ENCODE data around the gene TTC33. TPM values are rescaled to one million over a fixed set of nuclear protein-coding genes. Genes with fewer than 3 reads are reported as not detected.
"Not testable (repeated sequence)": the region's sequence is repeated elsewhere in the genome, so short reads cannot be mapped to it uniquely, and the experiment has no call there.

TTC33 gene
- total RNA-seq, 1 donor from 2014 or later = 22.0 TPM

DNA sequence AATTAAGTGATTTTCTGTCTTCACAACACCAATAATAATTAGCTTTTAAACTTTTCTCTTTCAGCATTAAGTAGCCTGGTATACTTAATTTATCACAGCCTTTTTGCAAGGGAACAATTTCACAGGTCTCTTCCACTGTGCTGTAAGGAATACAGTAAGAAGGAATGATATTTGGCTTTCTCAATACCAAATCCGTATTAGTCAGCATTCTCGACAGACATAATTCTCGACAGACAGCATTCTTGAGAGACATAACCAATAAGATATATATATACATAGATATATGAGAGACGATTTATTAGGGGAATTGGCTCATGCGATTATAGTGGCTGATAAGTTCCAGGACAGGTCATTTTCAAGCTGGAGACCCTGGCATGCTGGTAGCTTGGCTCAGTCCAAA is 24.4 kb upstream of the TTC33 start:
- no peak for DNase-seq

DNA sequence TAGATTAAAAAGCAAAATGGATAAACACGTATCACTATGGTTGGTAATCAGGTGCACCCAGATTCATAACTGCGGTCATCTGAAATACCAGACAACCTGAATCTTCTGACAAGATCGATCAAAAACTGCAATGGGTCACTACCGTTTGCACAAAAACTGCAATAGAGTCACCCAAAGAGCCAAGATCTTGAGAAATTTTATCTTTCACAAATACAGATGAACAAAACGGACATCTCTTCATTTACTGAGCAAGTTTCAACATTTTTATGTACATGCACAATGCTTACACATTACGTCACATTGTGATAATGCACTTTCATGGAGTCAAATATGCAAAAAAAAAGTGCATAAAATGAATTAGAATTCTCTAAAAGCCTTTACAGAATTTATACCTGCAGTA is 23.8 kb upstream of the TTC33 start:
- no peak for DNase-seq

DNA sequence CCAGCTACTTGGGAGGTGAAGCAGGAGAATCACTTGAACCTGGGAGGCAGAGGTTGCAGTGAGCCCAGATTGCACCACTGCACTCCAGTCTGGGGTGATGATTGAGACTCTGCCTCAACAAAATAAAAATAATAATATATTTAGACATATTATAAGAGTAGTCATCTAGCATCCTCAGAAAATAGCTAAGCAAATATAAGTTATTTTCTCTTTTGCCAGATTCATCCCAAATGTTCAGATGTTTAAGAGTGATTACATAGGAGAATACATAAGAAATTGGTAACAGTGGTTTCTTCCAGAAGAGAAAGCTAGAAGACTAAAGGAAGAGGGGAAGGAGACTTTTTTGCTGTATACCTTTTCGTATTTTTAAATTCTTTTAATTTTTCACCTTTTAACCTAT is 22.4 kb upstream of the TTC33 start:
- no peak for DNase-seq

DNA sequence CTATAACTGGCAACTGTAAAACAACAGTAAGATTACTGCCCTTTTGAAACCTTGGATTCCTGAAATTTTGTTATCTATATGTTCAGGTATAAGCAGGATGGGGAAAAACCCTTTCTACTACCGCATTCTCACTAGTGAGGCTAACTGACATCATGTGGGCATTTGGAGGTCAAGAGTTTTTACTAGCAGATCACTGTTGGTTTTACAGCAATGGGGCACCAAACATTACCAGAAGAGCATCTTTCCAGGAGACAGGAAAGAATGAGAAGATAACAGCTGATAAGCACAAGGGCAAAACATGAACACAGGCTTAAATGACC is 20.9 kb upstream of the TTC33 start:
- no peak for DNase-seq

DNA sequence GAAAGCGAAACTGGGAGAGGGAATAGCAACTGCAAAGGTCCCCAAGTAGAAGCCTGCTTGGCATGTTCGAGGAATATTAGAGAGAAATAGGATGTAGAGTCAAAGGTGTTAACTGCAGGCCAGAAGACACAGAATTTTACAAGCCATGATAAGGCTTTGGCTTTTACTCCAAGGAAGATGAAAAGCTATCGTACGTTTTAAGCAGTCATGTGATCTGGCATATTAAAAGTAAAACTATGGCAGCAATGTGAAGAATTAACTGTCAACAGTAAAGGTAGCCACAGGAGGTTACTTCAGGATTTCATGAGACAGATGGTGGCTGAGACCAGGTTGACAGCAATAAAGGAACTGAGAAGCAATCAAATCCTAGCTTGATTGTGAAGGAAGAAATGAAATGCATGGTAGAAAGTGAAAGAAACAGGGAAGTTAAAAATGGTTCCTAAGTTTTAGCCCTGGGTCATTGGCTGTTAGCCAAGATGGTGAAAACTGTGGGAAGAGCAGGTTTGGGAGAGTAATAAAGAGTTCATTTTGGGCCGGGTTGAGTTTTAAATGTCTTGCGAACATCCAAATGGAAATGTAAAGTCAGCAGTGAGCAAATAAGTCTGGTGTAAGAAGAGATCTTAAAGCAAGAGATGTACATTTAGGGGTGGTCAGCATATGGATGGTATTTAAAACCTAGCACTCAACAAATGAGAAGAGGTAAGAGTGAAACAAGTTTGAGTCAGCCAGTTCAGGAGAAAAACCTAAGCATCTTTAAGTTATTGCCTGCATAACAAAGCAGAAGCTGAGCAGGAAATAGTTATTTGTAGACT is 20.3 kb upstream of the TTC33 start:
- DNase-seq = no peak

DNA sequence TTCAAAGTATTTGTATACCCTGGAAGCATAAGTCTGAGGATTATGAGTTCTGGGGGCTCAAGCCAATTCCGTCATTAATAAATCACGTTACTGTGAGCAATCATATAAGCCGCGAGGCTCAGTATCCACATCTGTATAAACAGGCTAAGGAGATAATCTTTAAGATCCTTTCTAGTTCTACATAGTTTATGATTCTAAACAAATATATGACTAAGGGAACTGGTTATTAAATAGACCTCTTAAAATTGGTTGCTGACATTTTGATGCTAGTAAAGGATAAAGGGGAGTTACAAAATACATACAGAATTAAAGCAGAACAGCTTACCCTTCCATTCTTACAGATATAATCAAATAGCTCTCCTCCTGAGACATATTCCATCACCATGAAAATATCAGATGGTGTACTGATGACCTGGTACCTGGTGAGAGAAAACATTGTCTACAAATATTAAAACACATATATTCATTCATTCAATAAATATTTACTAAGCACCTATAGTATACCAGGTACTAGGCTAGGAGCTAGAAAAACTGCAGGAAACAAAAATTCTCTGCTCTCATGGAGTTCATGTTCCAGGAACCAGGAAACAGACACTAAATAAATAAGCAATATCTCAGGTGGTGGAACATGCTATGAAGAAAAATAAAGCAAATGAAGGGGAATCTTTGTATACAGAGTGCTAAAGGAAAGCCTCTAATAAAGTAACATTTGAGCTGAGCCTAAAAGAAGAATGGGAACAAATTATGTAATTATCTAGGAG is 19.5 kb upstream of the TTC33 start:
- DNase-seq = no peak

DNA sequence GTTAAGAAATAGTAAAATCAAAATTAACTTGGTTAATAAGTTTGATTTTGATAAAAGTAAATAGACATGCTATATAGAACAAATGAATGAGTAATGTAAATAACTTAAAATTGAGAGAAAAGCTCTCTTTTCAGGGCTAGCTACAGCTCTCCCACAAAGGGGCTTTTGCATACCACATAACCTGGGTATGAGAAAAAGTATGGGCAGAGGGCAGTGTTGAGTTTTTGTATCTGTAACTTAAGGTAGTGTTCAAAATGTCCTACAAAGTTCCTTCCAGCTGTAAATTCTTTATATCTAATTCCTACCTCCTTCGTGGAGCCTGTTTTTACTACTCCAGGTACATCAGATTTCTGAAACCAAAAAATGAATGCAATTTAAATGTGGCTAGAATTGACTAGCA is 18.9 kb upstream of the TTC33 start:
- no peak for DNase-seq

DNA sequence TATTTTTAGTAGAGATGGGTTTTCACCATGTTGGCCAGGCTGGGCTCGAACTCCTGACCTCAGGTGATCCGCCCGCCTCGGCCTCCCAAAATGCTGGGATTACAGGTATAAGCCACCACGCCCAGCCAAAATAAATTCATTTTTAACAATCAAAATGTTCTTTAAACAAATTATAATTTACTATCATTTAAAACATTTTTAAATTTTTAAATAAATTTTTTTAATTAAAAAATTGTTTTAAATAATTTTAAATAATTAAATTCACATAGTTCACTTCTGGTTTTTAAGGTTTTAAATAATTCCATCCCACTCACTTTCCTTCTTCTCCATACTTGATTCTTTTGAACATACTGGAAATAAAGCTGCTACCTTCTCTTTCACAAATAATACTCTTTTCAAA is 15.0 kb upstream of the TTC33 start:
- DNase-seq = no peak

DNA sequence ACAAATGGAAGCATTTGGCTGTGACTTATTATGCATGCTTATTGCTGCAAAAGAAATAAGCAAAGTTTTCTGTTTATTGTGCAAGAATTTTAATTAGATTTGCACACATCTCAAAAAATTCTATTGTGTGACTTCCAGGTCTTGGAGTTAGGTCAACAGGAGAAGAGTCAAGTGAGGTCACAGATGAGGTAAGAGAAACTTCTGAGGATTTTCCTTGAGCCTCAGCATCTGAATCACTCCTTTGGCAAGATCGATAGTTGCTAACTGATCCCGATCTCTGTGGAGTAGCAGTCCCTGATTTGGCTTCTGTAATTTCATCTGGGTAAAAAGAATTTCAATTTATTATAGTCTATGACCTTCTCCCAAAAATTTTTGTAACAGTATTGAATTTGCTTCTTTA is 6.9 kb upstream of the TTC33 start:
- no peak for DNase-seq

DNA sequence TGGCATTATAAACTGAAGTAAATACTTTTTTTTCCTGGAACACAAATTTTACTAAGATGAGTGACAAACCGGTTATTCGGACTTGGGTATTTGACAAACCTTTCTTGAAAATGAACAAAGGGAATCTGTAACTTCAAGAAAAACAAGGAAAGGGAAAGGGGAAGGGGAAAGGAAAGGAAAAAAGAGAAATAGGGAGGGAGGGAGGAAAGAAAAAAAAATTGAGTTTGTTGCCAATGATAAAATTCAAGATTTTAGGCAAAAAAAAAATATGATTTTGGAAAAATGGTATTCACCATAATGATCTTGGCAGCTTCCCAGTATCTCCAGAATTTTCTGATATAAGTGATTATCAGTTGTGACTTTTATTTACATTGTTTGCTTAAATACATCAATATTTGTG is 1.6 kb upstream of the TTC33 start:
- no peak for DNase-seq

DNA sequence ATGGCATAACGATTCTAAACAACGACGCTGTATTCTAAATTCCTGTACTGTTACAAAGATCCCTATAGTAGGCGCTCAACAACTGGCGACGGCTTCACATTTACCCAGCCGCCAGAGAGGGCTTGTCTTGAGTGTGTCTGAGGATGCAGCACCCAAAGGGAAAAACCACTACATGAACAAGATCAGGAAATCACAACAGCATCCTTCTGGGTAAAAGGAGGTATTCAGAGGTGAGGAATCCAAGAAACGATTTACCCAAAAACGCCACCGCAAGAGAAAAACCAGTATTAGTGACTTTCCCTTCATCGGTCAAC is 711 bp downstream of the TTC33 start:
- peak; percentile 91 for DNase-seq

DNA sequence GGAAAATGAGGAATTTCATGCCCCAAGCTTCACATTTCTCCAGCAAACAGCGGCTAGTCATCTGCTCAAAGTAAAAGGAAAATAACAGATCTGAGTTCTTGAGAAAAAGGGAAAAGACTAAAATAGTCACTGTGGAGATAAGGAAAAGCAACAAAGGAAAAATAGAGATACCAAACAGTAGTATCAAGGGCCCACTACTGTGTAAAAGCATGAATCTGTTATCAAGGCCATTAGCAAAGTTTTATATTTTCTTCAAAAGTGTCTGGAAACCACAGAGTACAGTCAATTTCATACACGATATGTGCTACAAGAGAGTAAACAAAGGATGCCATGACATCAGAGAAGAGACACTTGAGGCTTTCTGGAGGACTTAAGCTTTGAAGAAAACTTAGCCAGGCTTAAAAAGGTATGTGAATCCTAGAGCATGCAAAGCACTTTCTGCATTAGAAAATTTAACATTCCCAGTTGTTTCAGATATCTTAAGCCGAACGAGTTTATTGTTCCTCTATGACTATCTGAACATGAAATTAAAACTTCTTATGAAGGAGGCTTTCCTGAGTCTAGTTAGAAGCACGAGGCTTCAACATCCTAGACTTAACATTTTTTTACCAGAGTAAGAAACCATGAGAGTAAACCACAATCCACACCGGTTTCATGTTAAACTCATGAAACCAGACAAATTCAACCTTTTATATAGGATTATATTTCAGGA is 1.2 kb downstream of the TTC33 start:
- DNase-seq = peak; percentile 53

DNA sequence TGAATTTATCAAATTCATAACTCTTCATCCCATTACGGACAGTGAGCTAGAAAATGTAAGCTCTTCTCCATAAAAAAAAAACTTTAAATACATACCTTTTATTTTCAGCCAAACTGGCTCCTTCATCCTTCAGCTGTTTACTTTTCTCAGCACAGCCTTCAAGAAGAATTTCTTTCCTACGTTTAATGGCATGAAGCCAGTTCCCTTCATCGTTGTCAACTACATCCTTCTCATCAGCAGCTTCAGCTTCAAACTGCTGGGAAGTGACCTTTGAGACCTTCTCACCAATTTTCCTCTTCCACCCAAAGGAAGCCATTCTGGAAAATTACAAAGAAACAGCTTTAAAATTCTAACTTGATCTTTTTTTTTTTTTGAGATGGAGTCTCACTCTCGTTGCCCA is 9.1 kb downstream of the TTC33 start:
- no peak for DNase-seq

DNA sequence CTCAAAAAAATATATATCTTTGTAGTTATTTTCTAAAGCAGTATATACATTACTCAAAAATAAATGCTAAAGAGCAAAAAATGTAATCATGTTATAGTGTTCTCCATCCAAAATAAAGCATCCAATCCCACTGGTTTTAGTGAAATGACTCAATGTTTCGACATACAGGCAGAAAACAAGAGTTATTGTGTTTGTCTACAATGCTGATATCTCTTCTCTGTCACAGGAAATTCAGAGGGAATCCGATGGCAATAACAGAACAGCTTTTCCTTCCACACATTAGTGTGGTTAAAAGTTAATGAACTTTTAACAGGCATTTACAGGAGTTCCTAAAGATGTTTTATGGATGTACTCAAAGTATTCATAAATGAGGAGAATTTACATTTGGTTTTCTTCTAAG is 12.0 kb downstream of the TTC33 start:
- DNase-seq = no peak

DNA sequence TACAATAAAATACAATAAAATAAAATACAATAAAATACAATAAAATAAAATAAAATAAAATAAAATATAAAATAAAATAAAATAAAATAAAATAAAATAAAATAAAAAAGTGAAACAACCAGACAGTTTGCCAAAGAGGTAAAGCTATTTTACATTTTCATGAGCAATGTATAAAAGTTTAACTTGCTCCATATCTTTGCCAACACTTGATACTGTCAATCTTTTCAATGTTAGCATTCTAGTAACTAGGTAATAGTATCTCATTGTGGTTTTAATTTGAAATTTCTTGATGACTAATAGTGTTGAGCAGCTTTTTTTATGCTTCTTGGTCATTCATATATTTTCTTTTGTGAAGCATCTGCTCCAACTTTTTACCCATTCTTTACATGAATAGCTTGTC is 17.3 kb downstream of the TTC33 start:
- DNase-seq = no peak

DNA sequence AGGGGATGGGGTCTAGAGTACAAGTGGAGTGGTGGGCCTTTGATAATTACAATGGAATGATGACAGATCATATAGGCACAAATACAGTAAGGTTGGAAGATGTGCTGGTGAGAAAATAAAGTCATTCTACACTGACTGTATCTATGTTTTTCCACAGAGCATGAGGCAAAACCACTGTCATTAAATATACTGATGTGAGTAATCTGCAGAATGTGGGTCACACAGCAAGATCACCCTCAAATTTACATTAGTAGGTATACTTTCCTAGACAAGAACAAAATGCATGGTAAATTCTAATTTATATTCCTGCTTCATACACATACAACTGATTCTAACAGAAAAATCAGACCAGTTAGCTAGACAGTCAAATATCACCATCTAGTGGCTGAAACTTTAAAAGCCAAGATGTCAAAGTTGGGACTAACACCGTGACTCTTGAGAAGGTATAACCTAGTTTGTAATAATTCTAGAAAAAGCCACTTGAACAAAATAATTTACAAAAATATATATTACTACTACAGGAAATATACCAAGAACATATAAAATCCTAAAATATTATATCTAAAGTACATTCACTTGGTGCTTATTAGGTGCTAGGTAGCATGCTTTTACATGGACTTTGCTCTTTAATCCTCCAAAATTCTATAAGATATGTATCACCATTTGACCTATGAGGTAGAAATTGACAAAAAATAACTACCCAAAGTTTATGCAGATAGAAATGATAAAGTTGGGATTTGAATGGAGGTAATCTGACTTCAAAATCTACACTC is 19.5 kb downstream of the TTC33 start:
- peak; percentile 31 for DNase-seq

DNA sequence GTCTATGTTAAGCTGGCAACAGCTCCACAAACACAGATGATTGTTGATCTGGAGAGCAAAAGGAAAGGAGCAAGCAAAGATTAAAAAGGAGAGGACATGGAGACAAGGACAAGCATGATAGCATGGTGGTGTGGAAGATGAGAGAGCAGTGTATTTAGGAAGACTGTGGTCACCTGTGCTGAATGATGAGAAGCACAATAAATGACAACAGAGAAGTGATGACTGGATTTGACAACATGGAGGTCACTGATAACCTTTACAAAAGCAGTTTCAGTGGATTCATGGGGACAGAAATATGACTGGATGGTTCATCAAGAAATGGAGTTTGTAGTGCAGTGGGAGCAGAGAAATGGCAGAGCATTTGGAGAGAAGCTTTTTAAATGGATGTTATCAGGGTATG is 20.2 kb downstream of the TTC33 start:
- no peak for DNase-seq

DNA sequence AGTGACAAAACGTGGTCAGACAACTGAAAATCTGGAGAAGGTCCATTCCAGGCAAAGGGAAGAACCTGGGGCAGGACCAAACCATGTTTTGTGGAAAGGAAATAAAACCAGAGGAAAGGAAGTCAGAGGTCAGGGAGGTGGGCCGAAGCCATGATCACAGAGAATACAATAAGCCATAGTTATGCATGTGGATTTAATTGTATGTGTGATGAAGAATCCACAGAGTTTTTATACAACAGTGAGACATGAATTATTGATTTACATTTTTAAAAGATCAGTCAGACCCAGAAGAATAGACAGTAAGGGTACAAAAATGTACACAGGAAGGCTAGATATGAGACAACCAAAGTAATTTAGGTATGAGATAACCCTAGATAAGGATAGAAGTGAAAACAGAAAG is 20.8 kb downstream of the TTC33 start:
- peak; percentile 1 for DNase-seq

DNA sequence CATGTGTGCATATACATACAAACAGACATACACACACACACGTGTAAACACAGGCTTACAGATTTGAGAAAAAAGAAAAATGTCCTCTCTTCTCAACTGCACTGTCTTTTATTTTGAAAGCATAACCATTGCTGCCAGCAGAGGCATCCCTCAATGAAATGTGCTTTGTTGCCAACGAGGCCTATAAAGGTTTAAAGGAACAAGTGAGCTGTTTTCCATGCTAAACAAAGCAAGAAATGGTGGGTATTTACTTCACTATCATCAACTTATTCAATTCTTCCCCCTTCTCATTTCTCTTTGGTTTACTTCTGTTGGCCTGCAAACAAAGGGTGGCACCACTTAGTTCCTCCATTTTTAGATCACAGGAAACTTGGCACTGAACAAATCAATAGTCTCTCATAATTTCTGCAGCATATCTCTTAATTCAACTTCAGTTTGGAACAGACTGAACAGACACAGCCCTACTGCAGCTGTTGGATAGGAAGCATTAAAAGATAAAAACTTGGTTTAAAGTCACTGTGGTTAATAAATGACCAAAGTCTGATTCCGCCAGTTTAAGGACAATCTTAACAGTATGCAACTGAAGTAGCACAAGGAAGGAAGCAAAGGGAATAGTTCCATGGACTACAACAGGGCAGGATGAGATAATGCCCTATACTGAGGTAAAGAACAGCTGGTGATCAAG is 21.7 kb downstream of the TTC33 start:
- DNase-seq = peak; percentile 14

DNA sequence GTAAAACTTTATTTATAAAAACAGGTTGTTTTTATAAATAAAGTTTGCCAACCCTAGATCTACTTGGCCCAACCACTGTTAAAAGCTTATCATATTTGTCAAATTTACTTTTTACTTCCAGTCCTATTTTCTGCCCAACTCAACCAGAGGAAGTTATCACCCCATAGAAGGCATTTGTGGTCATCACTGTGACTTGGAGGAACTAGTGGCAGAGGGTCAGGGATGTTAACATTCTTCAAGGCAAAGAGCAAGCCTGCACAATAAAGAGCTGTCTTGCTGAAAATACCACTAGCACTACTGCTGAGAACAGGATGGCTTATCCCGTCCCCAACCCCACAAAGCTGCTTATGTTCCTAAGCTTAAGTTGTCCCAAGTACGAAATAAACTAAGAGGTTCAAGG is 22.3 kb downstream of the TTC33 start:
- no peak for DNase-seq

DNA sequence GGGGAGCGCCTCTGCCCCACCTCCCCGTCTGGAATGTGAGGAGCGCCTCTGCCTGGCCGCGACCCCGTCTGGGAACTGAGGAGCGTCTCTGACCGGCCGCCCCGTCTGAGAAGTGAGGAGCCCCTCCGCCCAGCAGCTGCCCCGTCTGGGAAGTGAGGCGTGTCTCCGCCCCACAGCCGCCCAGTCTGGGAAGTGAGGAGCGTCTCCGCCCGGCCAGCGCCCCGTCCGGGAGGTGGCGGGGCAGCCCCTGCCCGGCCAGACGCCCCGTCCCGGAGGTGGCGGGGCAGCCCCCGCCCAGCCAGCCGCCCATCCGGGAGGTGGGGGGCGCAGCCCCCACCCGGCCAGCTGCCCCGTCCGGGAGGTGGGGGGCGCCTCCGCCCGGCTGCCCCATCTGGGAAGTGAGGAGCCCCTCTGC is 33.3 kb downstream of the TTC33 start:
- DNase-seq = not testable (repeated sequence)

DNA sequence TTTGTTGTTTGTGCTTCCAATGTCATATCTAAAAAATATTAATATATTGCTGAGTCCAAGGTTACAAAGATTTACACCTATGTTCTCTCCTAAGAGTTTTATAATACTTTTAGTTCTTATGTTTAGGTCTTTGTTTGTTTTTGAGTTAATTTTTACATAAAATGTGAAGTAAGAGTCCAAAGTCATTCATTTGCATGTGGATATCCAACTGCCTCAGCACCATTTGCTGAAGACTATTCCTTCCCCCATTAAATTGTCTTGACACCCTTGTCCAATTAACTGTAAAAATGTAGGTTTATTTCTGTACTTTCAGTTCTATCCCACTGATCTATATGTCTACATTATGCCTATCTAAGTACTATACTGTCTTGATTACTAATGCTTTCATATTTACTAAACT is 35.7 kb downstream of the TTC33 start:
- no peak for DNase-seq

Measured in skin of body (tissue), 2 donors.